GM21723 (cell line): Measurements from ENCODE around the gene CENATAC.
"Not testable (repeated sequence)": the region's sequence is repeated elsewhere in the genome, so short reads cannot be mapped to it uniquely, and the experiment has no call there.

ENCODE experiments used
- ATAC-seq: cut with Tn5 transposase; IDR thresholded peaks from one replicate; pipeline ENCODE4 v1.9.1; 2021; ENCODE audit warnings: mild to moderate bottlenecking, moderate library complexity; ENCODE audit not compliant: unreplicated experiment

CENATAC gene, protein sequence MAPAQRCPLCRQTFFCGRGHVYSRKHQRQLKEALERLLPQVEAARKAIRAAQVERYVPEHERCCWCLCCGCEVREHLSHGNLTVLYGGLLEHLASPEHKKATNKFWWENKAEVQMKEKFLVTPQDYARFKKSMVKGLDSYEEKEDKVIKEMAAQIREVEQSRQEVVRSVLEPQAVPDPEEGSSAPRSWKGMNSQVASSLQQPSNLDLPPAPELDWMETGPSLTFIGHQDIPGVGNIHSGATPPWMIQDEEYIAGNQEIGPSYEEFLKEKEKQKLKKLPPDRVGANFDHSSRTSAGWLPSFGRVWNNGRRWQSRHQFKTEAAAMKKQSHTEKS

DNA sequence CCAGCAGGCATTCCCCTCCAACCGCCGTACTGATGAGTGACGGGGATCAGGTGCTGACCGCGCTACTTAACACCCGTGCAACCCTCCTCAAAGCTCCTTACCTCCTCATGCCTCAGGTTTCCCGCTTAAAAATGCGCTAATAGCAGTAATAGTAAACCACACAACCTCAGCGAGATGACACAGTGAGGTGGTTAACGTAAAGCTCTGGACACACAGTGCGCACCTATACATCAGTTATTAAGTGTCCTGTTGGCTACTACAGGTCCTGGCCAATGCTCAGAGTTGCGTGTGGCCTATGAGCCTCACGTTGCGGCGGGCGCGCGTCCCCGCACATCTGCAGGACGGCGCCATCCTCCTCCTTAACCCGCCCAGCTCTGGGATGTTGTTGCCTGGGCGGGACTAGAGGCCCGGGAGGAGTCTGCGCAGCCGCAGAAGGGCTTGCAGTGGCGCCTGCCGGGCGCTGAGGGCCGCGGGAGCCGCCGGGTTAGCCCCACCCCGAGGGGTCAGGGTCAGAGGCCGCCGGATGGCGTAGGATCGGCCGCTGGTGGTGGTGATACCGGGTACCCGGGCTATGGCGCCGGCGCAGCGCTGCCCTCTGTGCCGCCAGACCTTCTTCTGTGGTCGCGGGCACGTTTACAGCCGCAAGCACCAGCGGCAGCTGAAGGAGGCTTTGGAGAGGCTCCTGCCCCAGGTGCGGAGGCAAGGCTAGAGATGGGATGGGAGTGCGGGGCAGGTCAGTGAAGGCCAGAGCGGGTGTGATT is at the start of gene CENATAC:
Gene CENATAC (plus strand): TSS at position 512 of the 761 bp plus-strand sequence. CDS start 60 bp downstream, at position 572.
- ATAC-seq: peak; percentile 91

DNA sequence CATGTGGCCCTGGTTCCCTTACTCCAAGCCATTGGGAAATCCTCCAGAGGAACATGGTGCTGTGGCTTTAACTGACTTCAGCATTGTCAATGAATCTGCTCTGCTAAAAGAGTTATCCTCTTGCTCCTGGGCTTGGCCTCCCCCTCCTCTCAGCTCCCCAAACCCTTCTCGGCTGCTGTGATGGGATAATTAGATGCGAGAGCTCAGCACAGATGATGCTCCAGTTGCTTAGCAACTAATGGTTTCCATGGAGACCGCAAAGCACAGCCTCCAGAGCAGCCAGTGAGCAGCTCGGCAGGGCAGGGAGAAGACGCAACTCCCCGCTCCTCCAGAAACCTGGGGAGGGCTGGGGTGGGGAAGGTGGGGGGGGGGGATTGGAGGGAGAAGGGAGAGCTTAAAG is 44.7 kb upstream of the CENATAC start:
- ATAC-seq: no peak

DNA sequence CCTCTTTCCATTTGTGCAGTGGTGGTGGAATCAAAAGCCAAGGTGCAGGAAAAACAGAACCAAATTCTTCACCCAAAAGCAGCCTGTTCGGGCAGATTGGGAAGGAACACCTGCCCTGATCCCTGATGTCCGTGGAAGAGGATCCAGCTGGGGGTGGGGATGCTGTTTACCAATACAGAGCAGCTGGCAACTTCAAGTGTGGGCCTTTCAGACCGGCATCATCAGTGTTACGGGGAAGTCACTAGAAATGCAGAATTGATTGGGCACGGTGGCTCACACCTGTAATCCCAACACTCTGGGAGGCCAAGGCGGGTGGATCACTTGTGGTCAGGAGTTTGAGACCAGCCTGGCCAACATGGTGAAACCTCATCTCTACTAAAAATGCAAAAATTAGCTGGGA is 44.0 kb upstream of the CENATAC start:
- not testable (repeated sequence) for ATAC-seq

DNA sequence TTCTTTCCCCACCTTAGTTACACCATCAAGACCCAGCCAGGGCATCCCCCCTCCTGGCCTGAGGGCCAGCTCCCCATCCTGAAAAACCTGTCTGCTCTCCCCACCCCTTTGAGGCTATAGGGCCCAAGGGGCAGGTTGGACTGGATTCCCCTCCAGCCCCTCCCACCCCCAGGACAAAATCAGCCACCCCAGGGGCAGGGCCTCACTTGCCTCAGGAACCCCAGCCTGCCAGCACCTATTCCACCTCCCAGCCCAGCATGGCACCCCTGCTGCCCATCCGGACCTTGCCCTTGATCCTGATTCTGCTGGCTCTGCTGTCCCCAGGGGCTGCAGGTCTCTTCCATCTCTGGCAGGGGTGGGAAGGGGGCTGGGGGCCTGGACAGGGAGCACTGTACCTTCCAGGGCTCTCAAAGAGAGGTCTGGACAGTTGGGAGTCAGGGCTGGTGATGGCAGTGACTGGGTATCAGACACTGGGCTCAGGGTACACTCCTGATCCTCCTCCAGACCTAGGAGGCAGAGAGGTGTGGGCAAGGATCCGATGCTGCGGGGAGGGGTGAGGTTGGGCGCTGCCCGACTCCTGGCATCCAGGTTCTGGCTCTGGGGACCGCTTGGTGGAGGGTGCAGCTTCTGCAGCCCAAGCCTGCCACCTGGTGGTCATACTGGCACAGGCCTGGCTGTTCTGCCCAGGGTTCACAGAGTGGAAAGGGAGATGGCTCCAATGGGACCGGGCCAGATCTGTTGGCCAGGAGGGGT is 41.7 kb upstream of the CENATAC start, which contains the start of gene UPK2:
Gene UPK2 (plus strand): TSS at position 205 of the 753 bp plus-strand sequence. CDS start 53 bp downstream, at position 258.
- peak; percentile 83 for ATAC-seq

DNA sequence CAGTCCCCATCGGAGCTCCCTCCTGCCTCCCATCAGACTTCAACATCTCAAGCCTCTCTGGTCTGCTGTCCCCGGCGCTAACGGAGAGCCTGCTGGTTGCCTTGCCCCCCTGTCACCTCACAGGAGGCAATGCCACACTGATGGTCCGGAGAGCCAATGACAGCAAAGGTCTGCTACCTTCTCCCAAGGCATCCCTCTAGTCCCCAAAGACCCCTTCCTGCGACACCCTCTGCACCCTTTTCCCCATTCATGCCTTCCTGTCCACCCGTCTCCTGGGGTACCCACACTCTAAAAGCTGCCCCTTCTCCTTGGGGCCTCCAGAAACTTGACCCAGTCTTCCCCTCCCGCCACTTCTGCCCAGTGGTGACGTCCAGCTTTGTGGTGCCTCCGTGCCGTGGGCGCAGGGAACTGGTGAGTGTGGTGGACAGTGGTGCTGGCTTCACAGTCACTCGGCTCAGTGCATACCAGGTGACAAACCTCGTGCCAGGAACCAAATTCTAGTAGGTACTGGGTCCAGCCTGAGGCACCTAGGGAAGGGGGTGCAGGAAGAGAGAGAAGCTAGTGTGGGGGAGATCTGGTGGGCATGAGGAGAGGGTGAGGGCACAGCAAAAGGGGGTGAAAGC is 41.0 kb upstream of the CENATAC start:
- ATAC-seq: no peak

DNA sequence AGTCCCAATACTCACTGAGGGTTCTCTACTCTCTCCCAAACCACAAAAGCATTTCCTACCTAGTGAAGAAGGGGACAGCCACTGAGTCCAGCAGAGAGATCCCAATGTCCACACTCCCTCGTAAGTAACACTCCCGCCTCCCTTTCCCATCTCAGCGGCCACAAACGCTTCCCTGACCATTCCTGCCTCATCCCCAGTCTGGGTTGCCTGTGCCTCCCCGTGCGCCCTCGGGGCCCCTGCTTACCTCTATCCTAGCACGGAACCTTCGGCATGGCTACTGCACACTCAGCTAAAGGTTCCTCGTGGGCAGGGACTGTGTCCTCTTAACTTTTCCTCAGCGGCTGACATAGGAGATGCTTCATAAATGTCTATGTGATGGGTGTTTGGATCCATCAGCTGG is 40.4 kb upstream of the CENATAC start:
- no peak for ATAC-seq

DNA sequence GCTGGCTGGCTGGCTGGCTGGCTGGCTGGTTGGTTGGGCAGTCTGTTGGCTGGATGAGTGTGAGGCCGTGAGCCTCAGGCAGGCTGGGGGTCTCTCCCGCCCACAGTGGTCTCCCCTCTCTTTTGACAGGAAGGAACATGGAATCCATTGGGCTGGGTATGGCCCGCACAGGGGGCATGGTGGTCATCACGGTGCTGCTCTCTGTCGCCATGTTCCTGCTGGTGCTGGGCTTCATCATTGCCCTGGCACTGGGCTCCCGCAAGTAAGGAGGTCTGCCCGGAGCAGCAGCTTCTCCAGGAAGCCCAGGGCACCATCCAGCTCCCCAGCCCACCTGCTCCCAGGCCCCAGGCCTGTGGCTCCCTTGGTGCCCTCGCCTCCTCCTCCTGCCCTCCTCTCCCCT is 40.0 kb upstream of the CENATAC start:
- no peak for ATAC-seq

DNA sequence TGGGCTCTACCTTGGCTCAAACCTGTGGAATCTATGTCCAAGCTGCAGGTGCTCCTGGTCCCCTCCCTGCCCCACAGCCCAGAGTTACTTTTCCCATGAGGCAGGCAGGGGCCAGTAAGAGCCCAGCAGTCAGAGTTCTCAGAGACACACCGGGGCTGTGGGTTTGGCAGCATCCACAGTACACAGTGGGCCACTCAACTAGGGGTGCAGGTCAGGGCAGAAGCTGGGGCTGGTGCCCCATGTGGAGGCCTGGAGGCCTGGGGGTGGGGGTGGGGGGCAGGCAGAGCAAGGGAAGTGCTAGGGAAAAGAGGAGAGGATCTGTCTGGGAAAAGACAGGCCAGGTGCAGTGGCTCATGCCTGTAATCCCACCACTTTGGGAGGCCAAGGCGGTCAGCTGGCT is 39.4 kb upstream of the CENATAC start:
- ATAC-seq: no peak

DNA sequence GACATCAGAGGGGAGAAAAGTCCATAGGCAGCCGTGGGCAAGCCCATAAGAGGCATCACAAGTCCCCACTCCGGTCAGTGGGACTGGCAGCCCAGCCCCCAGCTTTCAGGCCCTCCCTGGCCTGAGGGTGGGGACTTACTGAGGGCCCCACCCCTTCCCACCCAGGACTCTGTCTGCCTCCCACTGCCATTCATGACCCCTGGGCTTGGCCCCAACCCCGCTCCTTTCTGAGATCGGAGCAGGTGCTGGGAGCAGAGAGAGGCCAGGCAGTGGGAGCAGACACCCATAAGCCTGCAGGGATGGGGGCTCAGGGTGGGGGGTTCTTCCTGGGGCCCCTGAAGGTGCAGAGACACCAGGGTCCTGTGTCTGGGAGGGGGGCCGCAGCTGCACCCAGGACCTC is 36.7 kb upstream of the CENATAC start:
- ATAC-seq: no peak

DNA sequence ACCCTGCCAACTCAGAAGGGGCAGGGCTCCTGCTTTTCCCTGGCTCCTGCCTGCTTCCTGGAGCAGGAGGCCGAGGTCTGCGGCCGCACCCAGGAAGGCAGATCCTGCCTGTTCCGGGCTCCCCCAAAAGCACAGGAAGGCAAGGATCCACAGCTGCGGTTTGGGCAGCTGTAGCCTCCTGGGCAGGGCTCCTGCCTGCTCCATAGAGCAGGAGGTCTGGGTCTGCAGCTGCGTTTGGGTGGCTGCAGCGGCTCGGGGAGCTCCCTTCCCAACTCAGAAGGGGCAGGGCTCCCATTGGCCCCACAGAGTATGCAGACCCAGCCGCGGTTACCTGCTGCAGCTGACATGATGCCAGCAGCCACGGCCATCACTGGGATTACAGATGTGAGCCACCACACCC is 36.3 kb upstream of the CENATAC start:
- no peak for ATAC-seq

DNA sequence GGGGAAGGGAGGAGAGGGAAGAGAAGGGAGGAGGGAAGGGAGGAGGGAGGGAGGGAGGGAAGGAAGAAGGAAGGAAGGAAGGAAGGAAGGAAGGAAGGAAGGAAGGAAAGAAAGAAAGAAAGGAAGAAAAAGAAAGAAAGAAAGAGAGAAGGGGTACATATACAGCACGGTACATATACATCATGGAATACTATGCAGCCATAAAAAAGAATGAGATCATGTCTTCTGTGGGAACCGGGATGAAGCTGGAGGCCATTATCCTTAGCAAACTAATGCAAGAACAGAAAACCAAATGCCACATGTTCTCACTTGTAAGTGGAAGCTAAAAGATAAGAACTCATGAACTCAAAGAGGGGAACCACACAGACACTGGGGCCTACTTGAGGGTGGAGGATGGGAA is 28.4 kb upstream of the CENATAC start:
- ATAC-seq: not testable (repeated sequence)

DNA sequence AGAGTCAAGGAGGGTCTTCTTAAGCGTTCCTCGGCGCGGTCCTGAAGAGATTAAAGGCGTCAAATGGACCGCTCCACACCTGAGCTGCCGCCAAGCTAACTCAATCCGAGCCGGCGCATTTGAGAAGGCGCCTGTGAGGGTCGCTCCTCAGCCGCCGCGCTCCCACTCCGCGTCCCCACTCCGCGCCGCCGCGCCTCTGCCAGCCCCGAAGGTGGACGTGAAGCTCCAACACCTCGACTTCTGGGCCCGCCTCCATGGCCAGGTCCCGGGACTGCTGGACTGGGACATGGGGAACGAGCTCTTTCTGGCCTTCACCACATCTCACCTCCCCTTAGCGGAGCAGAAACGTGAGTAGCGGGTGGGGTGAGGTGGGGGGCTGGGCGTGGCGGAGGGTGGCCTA is 26.3 kb upstream of the CENATAC start, which contains the start of gene FOXR1:
Gene FOXR1 (plus strand): TSS at position 116 of the 400 bp plus-strand sequence. CDS start 171 bp downstream, at position 287.
- no peak for ATAC-seq

DNA sequence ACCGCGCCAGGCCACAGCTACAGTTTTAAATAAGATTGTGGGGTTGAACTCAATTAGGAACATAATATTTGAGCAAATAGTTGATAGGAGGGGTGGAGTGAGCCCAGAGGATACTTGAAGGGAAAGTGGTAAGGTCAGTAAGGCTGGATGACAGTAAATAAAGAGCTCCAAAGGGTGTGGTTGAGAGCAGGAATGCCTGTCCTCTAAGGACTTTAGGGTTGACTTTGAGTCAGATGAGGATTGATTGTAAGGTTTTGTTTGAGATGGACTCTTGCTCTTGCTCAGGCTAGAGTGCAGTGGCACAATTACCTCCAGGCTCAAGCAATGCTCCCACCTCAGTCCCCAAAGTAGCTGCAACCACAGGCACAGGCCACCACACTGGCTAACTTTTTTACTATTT is 24.0 kb upstream of the CENATAC start:
- no peak for ATAC-seq

DNA sequence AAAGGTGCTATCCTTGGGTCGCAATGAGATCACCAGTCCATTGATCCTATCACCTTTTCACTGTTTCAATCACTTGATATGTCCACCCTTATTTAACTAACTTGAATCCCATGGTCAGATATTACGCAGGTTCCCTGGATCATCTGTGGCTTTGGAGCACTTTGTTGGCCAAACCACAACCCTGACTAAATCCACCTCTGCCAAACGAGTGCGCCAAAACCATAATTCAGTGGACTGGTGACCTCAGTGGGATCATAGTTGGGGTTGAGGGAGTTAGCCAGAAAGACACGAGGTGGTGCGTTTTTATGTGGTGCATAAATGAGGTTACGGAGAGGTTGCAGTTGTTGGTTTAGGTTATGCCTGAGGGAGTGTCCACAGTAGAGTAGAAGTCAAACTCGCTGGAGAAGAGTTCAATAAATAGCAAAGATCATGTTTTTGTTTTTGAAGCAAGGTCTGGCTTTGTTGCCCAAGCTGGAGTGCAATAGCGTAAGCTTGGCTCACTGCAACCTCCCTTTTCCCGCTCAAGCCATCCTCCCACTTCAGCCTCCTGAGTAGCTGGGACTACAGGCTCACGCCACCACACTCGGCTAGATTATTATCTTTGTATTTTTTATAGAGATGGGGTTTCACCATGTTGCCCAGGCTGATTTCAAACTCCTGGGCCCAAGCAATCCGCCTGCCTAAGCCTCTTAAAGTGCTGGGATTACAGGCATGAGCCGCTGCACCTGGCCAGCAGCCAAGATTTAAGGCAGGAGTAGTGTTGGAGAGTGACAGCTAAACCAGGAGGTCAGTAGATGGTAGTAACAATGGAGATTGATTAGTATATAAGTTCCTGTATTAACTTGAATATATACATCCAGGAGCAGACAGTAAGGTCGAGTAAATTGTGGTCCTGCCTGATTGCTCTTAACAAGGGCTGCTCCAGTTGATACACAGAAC is 21.9 kb upstream of the CENATAC start:
- ATAC-seq: no peak

DNA sequence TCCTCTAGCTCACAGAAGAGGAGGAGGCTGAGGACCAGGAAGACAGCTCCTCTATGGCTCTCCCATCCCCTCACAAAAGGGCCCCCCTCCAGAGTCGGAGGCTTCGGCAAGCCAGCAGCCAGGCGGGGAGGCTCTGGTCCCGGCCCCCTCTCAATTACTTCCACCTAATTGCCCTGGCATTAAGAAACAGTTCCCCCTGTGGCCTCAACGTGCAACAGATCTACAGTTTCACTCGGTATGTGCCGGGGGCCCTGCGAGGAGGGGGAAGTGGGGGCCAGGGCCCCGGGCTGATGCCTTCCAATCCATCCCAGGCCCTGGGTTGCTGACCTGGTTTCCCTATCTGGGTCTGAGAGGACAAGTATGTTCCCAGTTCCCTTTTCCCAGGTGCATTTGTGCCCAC is 18.5 kb upstream of the CENATAC start:
- ATAC-seq: no peak

DNA sequence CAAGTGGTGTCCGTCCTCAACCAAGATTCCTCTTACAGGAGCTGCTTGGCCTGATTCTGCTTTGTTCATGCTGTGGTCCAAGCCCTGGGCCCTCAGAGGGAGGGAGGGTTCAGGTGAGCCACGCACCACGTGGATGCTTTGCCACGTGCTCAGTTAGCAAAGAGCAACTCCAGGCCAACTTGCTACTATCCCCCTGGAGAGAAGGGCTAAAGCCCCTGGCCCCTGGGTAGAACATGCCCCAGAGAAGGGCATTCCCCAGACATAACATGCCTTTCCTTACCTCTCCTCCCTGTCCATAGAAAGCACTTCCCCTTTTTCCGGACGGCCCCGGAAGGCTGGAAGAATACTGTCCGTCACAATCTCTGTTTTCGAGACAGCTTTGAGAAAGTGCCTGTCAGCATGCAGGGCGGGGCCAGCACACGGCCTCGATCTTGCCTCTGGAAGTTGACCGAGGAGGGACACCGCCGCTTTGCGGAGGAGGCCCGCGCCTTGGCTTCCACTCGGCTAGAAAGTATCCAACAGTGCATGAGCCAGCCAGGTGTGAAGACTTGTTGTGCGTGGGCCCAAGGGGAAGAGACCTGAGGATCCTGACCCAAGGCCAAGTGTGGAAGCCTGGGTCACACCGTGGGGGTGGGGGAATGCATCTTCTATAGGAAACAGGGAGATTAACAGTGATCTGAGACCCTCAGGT is 17.6 kb upstream of the CENATAC start:
- no peak for ATAC-seq

DNA sequence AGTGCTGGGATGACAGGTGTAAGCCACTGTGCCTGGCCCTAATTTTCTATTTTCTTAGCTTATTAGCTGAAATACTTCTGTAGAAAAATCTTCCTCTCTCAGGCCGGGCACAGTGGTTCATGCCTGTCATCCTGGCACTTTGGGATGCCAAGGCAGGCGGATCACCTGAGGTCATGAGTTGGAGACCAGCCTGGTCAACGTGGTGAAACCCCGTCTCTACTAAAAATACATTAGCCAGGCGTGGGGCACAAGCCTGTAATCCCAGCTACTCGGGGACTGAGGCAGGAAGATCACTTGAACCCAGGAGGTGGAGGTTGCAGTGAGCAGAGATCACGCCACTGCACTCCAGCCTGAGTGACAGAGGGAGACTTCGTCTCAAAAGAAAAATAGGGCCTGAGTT is 13.6 kb upstream of the CENATAC start:
- ATAC-seq: not testable (repeated sequence)

DNA sequence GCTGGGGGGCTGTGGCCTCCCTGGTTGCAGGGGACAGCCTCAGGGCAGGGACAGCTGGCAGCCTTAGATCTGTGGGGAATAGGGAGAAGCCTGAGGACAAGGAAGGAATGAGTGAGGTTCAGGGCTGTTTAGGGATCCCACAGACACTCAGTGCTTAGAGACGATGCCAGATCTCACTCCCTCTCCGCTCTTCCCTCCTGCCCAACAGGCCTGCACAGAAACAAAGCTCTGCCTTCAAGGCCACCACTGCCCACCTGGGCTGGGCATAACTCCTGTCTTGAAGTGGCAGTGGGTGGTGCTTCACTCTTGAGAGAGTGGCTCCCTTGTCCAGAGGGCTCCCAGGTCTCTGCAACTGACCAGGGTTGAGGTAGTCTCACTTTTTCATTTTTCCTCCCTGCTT is 13.1 kb upstream of the CENATAC start:
- ATAC-seq: no peak

DNA sequence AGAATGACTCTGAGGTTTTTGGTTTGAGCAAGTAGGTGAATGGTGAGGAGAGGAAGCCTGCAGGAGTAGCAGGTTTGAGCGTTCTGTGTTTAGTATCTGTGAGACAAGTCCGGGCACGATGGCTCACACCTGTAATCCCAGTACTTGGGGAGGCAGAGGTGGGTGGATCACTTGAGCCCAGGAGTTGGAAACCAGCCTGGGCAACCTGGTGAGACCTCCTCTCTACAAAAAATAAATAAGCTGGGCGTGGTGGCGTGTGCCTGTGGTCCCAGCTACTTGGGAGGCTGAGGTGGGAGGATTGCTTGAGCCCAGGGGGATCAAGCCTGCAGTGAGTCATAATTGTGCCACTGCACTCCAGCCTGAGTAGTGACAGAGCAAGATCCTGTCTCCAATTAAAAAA is 9.7 kb upstream of the CENATAC start:
- ATAC-seq: no peak
